Fibroblast of the conjunctiva (primary cell): ENCODE results near the gene SERINC1.

Experiments
- DNase-seq: peaks from one replicate; pipeline ENCODE4 v3.0.0-alpha.2; 2010; ENCODE audit warnings: low read depth

Gene SERINC1

GRCh38 chr6:122393351-122393896 lies 78.2 kb downstream of the SERINC1 start:
- no peak for DNase-seq
